ENCODE results near the gene RPA3. TPM values are rescaled to one million over a fixed set of nuclear protein-coding genes. Genes with fewer than 3 reads are reported as not detected.

The RPA3 gene
- total RNA-seq, 1 experiment from 2014 or later = 87.5 TPM

GRCh38 chr7:7765422-7765821 is 47.0 kb upstream of the RPA3 start:
- H3K36me3 ChIP-seq (ENCODE audit: control insufficient read depth in 1 of 2, insufficient read depth in 2 of 2, low read length in 2 of 2) = no peaks in the 10 kb centered on the region
- ChIA-PET CTCF (interaction anchor here (1.0 kb wide), 1 partner anchor 84 kb away, joined by 5 read pairs; no protein-coding TSS in a partner anchor), POLR2A (no interaction called here), RAD21 (ENCODE audit: low non-redundant PET in 1 of 2, low total read pairs in 2 of 2, uncharacterized antibody in 2 of 2, unreplicated experiment in 2 of 2) (no interaction called here)
- intact Hi-C loops (cut with micrococcal nuclease) = loop anchor here (10.0 kb wide), 2 partner anchors 341 to 449 kb away; no protein-coding TSS in a partner anchor
- ATAC-seq (no peak), DNase-seq (ENCODE audit: low read depth, low spot score) (no peak)
- no peak overlapping the region for H3K9ac ChIP-seq (ENCODE audit: low read length)
- no peaks in the 10 kb centered on the region for H4K20me1 ChIP-seq (ENCODE audit: insufficient read depth)
- H3K27me3 ChIP-seq (ENCODE audit: insufficient read depth, low read length) = no peaks in the 10 kb centered on the region
- no peak overlapping the region for H3K4me3 ChIP-seq (replicated peaks in 1 of 2; ENCODE audit: low read depth in 1 of 2, low read length in 2 of 2)
- H3K4me1 ChIP-seq (ENCODE audit: control insufficient read depth in 1 of 2, insufficient read depth in 2 of 2, low read length in 2 of 2) = no peaks in the 10 kb centered on the region
- no peaks in the 10 kb centered on the region for H3K9me3 ChIP-seq (ENCODE audit: control insufficient read depth in 1 of 2, insufficient read depth in 1 of 2, low read depth in 1 of 2, low read length in 2 of 2)
- TF ChIP-seq YY1 (IDR thresholded peaks at IDR 0.05; ENCODE audit: extremely low read depth, insufficient replicate concordance, low read depth, low read length) (no peak), TCF7L2 (IDR thresholded peaks at IDR 0.05; ENCODE audit: borderline replicate concordance, extremely low read depth, insufficient read depth, insufficient read length) (no peak), FOSL1 (IDR thresholded peaks at IDR 0.05; ENCODE audit: low read depth) (no peak), JUND (IDR thresholded peaks at IDR 0.05) (no peak), EZH2 (IDR thresholded peaks at IDR 0.05) (no peak), EZH2phosphoT487 (IDR thresholded peaks at IDR 0.05; ENCODE audit: borderline replicate concordance) (no peak), ATF3 (IDR thresholded peaks at IDR 0.05) (no peak), REST (IDR thresholded peaks at IDR 0.05; ENCODE audit: low read depth) (no peak), SIN3A (IDR thresholded peaks at IDR 0.05; ENCODE audit: low read depth) (no peak), POLR2AphosphoS5 (IDR thresholded peaks at IDR 0.05; ENCODE audit: low read depth, low read length) (no peak)
- TF ChIP-seq, protein P1, sequence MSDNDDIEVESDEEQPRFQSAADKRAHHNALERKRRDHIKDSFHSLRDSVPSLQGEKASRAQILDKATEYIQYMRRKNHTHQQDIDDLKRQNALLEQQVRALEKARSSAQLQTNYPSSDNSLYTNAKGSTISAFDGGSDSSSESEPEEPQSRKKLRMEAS (IDR thresholded peaks at IDR 0.05) = no peak
- no peaks in the 10 kb centered on the region for H3K79me2 ChIP-seq (ENCODE audit: insufficient read depth, low read length)
- no peak overlapping the region for H3K27ac ChIP-seq (ENCODE audit: low read depth, low read length)
- H2AFZ ChIP-seq (ENCODE audit: low read depth, low read length, poor library complexity, severe bottlenecking) = no peak overlapping the region
- H3K9me2 ChIP-seq (ENCODE audit: insufficient read depth) = no peaks in the 10 kb centered on the region
- no peak overlapping the region for H3K4me2 ChIP-seq (ENCODE audit: low read length)
- no TSS peak for BruUV-seq (replicated peaks)

Measured in HCT116 (cell line).